SJCRH30 (cell line): ENCODE data around the gene LIMS1. TPM values are rescaled to one million over a fixed set of nuclear protein-coding genes. Genes with fewer than 3 reads are reported as not detected.

ENCODE experiments used
- DNase-seq, 2 experiments: peaks; one replicate each; pipeline ENCODE4 v3.0.0-alpha.2; 2015 to 2020
- H3K27ac ChIP-seq: fragments of 250-450 bp; sonication (Bioruptor Pico); 2 replicates; pipeline ENCODE4 v1.5.1; 2020; ENCODE audit warnings: mild to moderate bottlenecking, moderate library complexity
- H3K27me3 ChIP-seq: fragments of 250-450 bp; sonication (Bioruptor Pico); 2 replicates; pipeline ENCODE4 v1.5.1; 2020; ENCODE audit warnings: mild to moderate bottlenecking, moderate library complexity
- H3K36me3 ChIP-seq: fragments of 250-450 bp; sonication (Bioruptor Pico); 2 replicates; pipeline ENCODE4 v1.5.1; 2020; ENCODE audit warnings: mild to moderate bottlenecking, moderate library complexity
- H3K4me1 ChIP-seq: fragments of 250-450 bp; sonication (Bioruptor Pico); 2 replicates; pipeline ENCODE4 v1.5.1; 2020; ENCODE audit warnings: mild to moderate bottlenecking, moderate library complexity
- H3K4me3 ChIP-seq: fragments of 250-450 bp; sonication (Bioruptor Pico); 2 replicates; pipeline ENCODE4 v1.5.1; 2020; ENCODE audit warnings: mild to moderate bottlenecking, moderate library complexity
- H3K9me3 ChIP-seq: fragments of 250-450 bp; sonication (Bioruptor Pico); replicated peaks from 2 replicates; pipeline ENCODE4 v1.5.1; 2020; ENCODE audit warnings: mild to moderate bottlenecking, moderate library complexity
- total RNA-seq: library from RNA; depleted of rRNA; stranded (reverse); fragments of >200 nt; shearing (Covaris generic); gene quantifications from 2 replicates; pipeline ENCODE4 v1.2.3, GENCODE V29; 2014

LIMS1 gene
- total RNA-seq, 1 experiment from 2014 or later = 44.0 TPM

- DNase-seq = no peak
- peaks cover 22% of the 10 kb centered on the region for H3K4me1 ChIP-seq
- no peak overlapping the region for H3K4me3 ChIP-seq
- H3K27me3 ChIP-seq = no peaks in the 10 kb centered on the region
- no peaks in the 10 kb centered on the region for H3K9me3 ChIP-seq
- H3K27ac ChIP-seq = no peak overlapping the region
- H3K36me3 ChIP-seq = no peaks in the 10 kb centered on the region
These were observed 89.3 kb downstream of the LIMS1 start for GRCh38 chr2:108623616-108624015.

GRCh38 chr2:108625186-108625827 lies 91.0 kb downstream of the LIMS1 start:
- DNase-seq = no peak
- Histone ChIP-seq H3K27me3 (no peaks in the 10 kb centered on the region), H3K9me3 (no peaks in the 10 kb centered on the region), H3K4me1 (peaks cover 13% of the 10 kb centered on the region), H3K36me3 (no peaks in the 10 kb centered on the region), H3K27ac (no peak overlapping the region), H3K4me3 (no peak overlapping the region)

- no peaks in the 10 kb centered on the region for H3K9me3 ChIP-seq
- no peak for DNase-seq
- no peaks in the 10 kb centered on the region for H3K36me3 ChIP-seq
- H3K27me3 ChIP-seq = no peaks in the 10 kb centered on the region
- H3K27ac ChIP-seq = no peak overlapping the region
- no peak overlapping the region for H3K4me3 ChIP-seq
- peaks cover 8% of the 10 kb centered on the region for H3K4me1 ChIP-seq
These were observed 91.5 kb downstream of the LIMS1 start for GRCh38 chr2:108625828-108626195.

- Histone ChIP-seq H3K4me1 (no peaks in the 10 kb centered on the region; the same call in 1 of the 2 replicates), H3K27me3 (no peaks in the 10 kb centered on the region), H3K4me3 (no peak overlapping the region), H3K9me3 (no peaks in the 10 kb centered on the region), H3K36me3 (no peaks in the 10 kb centered on the region), H3K27ac (no peak overlapping the region)
- no peak for DNase-seq
These were observed 92.7 kb downstream of the LIMS1 start for GRCh38 chr2:108626995-108627394.

GRCh38 chr2:108627911-108628567 lies 93.8 kb downstream of the LIMS1 start:
- H3K4me1 ChIP-seq = peaks cover 4% of the 10 kb centered on the region
- H3K4me3 ChIP-seq = no peak overlapping the region
- DNase-seq = no peak
- no peaks in the 10 kb centered on the region for H3K27me3 ChIP-seq
- no peak overlapping the region for H3K27ac ChIP-seq
- no peaks in the 10 kb centered on the region for H3K36me3 ChIP-seq
- H3K9me3 ChIP-seq = no peaks in the 10 kb centered on the region

- Histone ChIP-seq H3K4me3 (no peak overlapping the region), H3K4me1 (peaks cover 10% of the 10 kb centered on the region), H3K9me3 (no peaks in the 10 kb centered on the region), H3K36me3 (no peaks in the 10 kb centered on the region), H3K27ac (no peak overlapping the region), H3K27me3 (no peaks in the 10 kb centered on the region)
- DNase-seq = no peak
These were observed 94.7 kb downstream of the LIMS1 start for GRCh38 chr2:108628936-108629335.

GRCh38 chr2:108629417-108629816 lies 95.1 kb downstream of the LIMS1 start:
- Histone ChIP-seq H3K4me1 (peaks cover 15% of the 10 kb centered on the region), H3K36me3 (no peaks in the 10 kb centered on the region), H3K4me3 (no peak overlapping the region), H3K9me3 (no peaks in the 10 kb centered on the region), H3K27me3 (no peaks in the 10 kb centered on the region), H3K27ac (no peak overlapping the region)
- DNase-seq = no peak

GRCh38 chr2:108630567-108631405 lies 96.5 kb downstream of the LIMS1 start:
- DNase-seq = no peak
- no peak overlapping the region for H3K27ac ChIP-seq

GRCh38 chr2:108632332-108633160 lies 98.3 kb downstream of the LIMS1 start:
- Histone ChIP-seq H3K4me3 (no peak overlapping the region), H3K27me3 (no peaks in the 10 kb centered on the region), H3K9me3 (no peaks in the 10 kb centered on the region), H3K27ac (no peak overlapping the region), H3K4me1 (peaks cover 20% of the 10 kb centered on the region), H3K36me3 (no peaks in the 10 kb centered on the region)
- DNase-seq = no peak

More at GRCh38 chr2:108630567-108631405, 96.5 kb downstream of the LIMS1 start:
- H3K4me1 ChIP-seq = peaks cover 20% of the 10 kb centered on the region
- H3K27me3 ChIP-seq = no peaks in the 10 kb centered on the region
- H3K36me3 ChIP-seq = no peaks in the 10 kb centered on the region
- H3K4me3 ChIP-seq = no peak overlapping the region
- H3K9me3 ChIP-seq = no peaks in the 10 kb centered on the region

GRCh38 chr2:108633409-108633808 lies 99.1 kb downstream of the LIMS1 start:
- no peaks in the 10 kb centered on the region for H3K9me3 ChIP-seq
- H3K4me3 ChIP-seq = no peak overlapping the region
- no peak overlapping the region for H3K27ac ChIP-seq
- DNase-seq = no peak
- H3K36me3 ChIP-seq = no peaks in the 10 kb centered on the region
- peaks cover 20% of the 10 kb centered on the region for H3K4me1 ChIP-seq
- no peaks in the 10 kb centered on the region for H3K27me3 ChIP-seq

GRCh38 chr2:108634011-108634410 lies 99.7 kb downstream of the LIMS1 start:
- no peaks in the 10 kb centered on the region for H3K36me3 ChIP-seq
- peak in 1 of 2 experiments; percentile 42 for DNase-seq
- no peak overlapping the region for H3K27ac ChIP-seq
- no peaks in the 10 kb centered on the region for H3K9me3 ChIP-seq
- peaks cover 20% of the 10 kb centered on the region for H3K4me1 ChIP-seq
- H3K27me3 ChIP-seq = no peaks in the 10 kb centered on the region
- no peak overlapping the region for H3K4me3 ChIP-seq

GRCh38 chr2:108634576-108635160 lies 100.4 kb downstream of the LIMS1 start:
- Histone ChIP-seq H3K36me3 (no peaks in the 10 kb centered on the region), H3K27me3 (no peaks in the 10 kb centered on the region), H3K27ac (no peak overlapping the region), H3K9me3 (no peaks in the 10 kb centered on the region), H3K4me1 (peaks cover 20% of the 10 kb centered on the region), H3K4me3 (no peak overlapping the region)
- DNase-seq = no peak

- Histone ChIP-seq H3K27ac (no peak overlapping the region), H3K4me3 (no peak overlapping the region), H3K36me3 (no peaks in the 10 kb centered on the region), H3K27me3 (no peaks in the 10 kb centered on the region), H3K4me1 (peaks cover 20% of the 10 kb centered on the region), H3K9me3 (no peaks in the 10 kb centered on the region)
- DNase-seq = no peak
These were observed 101.5 kb downstream of the LIMS1 start for GRCh38 chr2:108635630-108636354.

- no peaks in the 10 kb centered on the region for H3K36me3 ChIP-seq
- H3K9me3 ChIP-seq = no peaks in the 10 kb centered on the region
- H3K27me3 ChIP-seq = no peaks in the 10 kb centered on the region
- no peak overlapping the region for H3K4me3 ChIP-seq
- no peak overlapping the region for H3K27ac ChIP-seq
- DNase-seq = no peak
- H3K4me1 ChIP-seq = peaks cover 20% of the 10 kb centered on the region
These were observed 103.0 kb downstream of the LIMS1 start for GRCh38 chr2:108637304-108637669.
